K562 (cell line): ENCODE data around the gene C1orf21. TPM values are rescaled to one million over a fixed set of nuclear protein-coding genes. Genes with fewer than 3 reads are reported as not detected.

Experiments
- ATAC-seq: fragments of 200-7000 bp; cut with Tn5 transposase; 3 replicates; pipeline ENCODE4 v1.9.1; 2020; ENCODE audit warnings: moderate library complexity
- BruUV-seq: library from RNA; stranded (reverse); fragments of 400-500 nt; replicated peaks from 2 replicates; lab custom pipeline; 2021; lab: Mats Ljungman, UMichigan
- CTCF ChIA-PET: fragments of 300-600 bp; formaldehyde crosslinking; extraction: SDS; loops from one replicate; lab custom pipeline; 2021; ENCODE audit warnings: low intra/inter-chr PET ratio; lab: Yijun Ruan, JAX
- POLR2A ChIA-PET: fragments of 300-600, 350-650 bp; sonication (Branson Sonifier 250); formaldehyde crosslinking; extraction: SDS; loops from one replicate; lab custom pipeline; 2021; ENCODE audit warnings: antibody characterized with exemption, inconsistent platforms; lab: Yijun Ruan, JAX
- DNase-seq, 4 experiments: peaks; one replicate each; pipeline versions ENCODE4 v3.0.0 to v3.0.0-alpha.2; 2011 to 2018; ENCODE audit warnings: low spot score in 3 of 4, mixed read lengths in 3 of 4; ENCODE audit errors: extremely low read depth in 1 of 4
- FAIRE-seq: peaks from 2 replicates; lab custom pipeline; 2011; peaks lifted over from hg19 to GRCh38; lab: Jason Lieb, UNC
- H2AFZ ChIP-seq: 2 replicates; pipeline ENCODE4 v1.6.0; 2011; ENCODE audit warnings: low read depth, low read length, control low read depth, inconsistent platforms
- H3K27ac ChIP-seq: fragments of 200-600 bp; 3 replicates; pipeline ENCODE4 v1.8.0; 2011; ENCODE audit warnings: low read depth, mild to moderate bottlenecking, control low read depth, inconsistent platforms, low read length, moderate library complexity, mixed read lengths; ENCODE audit errors: extremely low read depth
- H3K27me3 ChIP-seq, 2 experiments: fragments of 300-600 bp in 1 of 2; 2 replicates in 1 of 2; 3 replicates in 1 of 2; pipeline versions ENCODE4 v1.6.0 to v1.8.0; 2011; ENCODE audit warnings: inconsistent platforms in 2 of 2, low read length in 2 of 2, mild to moderate bottlenecking in 1 of 2, mixed read lengths in 1 of 2, moderate library complexity in 1 of 2; ENCODE audit not compliant: control insufficient read depth in 2 of 2, insufficient read depth in 2 of 2
- H3K36me3 ChIP-seq: fragments of 300-600 bp; 3 replicates; pipeline ENCODE4 v1.8.0; 2011; ENCODE audit warnings: mild to moderate bottlenecking, low read length, inconsistent platforms; ENCODE audit not compliant: control insufficient read depth, insufficient read depth
- H3K4me1 ChIP-seq, 2 experiments: fragments of 200-600 bp in 1 of 2; replicated peaks in 1 of 2; 2 replicates in 1 of 2; 3 replicates in 1 of 2; pipeline versions ENCODE4 v1.5.1 to v1.8.0; 2011; ENCODE audit warnings: inconsistent platforms in 2 of 2, low read length in 2 of 2, mild to moderate bottlenecking in 1 of 2, mixed read lengths in 1 of 2, moderate library complexity in 1 of 2; ENCODE audit not compliant: control insufficient read depth in 2 of 2, insufficient read depth in 2 of 2
- H3K4me2 ChIP-seq: 2 replicates; pipeline ENCODE4 v1.6.1; 2011; ENCODE audit warnings: low read length, control low read depth, inconsistent platforms, mixed read lengths; ENCODE audit not compliant: insufficient read depth
- H3K4me3 ChIP-seq: fragments of 200-600 bp; sonication (generic), shearing (Covaris generic); 2 replicates; pipeline ENCODE4 v1.5.1; 2016; ENCODE audit warnings: control low read depth, inconsistent platforms
- H3K79me2 ChIP-seq: fragments of 200-600 bp; 3 replicates; pipeline ENCODE4 v1.8.0; 2011; ENCODE audit warnings: low read length, inconsistent platforms; ENCODE audit not compliant: control insufficient read depth, insufficient read depth
- H3K9ac ChIP-seq, 2 experiments: 2 replicates each; pipeline versions ENCODE4 v1.6.0 to v1.6.1; 2011; ENCODE audit warnings: low read depth in 2 of 2, low read length in 2 of 2, control low read depth in 1 of 2, inconsistent platforms in 1 of 2, mild to moderate bottlenecking in 1 of 2, mixed read lengths in 1 of 2; ENCODE audit not compliant: insufficient read depth in 1 of 2
- H3K9me1 ChIP-seq: one replicate; pipeline ENCODE4 v1.6.0; 2011; ENCODE audit warnings: inconsistent platforms, mild to moderate bottlenecking, low read length, moderate library complexity; ENCODE audit not compliant: control insufficient read depth, insufficient read depth
- H3K9me3 ChIP-seq: replicated peaks from 2 replicates; pipeline ENCODE4 v1.5.1; 2011; ENCODE audit warnings: low read depth, low read length, inconsistent platforms; ENCODE audit not compliant: control insufficient read depth, insufficient read depth
- H4K20me1 ChIP-seq: replicated peaks from 2 replicates; pipeline ENCODE4 v1.6.1; 2011; ENCODE audit warnings: low read length, inconsistent platforms, mixed read lengths; ENCODE audit not compliant: control insufficient read depth, insufficient read depth
- BRF2 ChIP-seq: IDR thresholded peaks from 3 replicates; pipeline ENCODE4 v1.6.1; 2011; ENCODE audit warnings: borderline replicate concordance, mild to moderate bottlenecking; ENCODE audit not compliant: insufficient read length, insufficient read depth
- DDX20 ChIP-seq: fragments of 450-650 bp; IDR thresholded peaks from 2 replicates; pipeline ENCODE4 v1.6.1; 2016; ENCODE audit warnings: missing genetic modification characterization, low read depth, mild to moderate bottlenecking, missing compliant biosample characterization, moderate library complexity
- DEAF1 ChIP-seq: fragments of 450-650 bp; formaldehyde crosslinking; IDR thresholded peaks from 2 replicates; pipeline ENCODE4 v1.4.0; 2020; ENCODE audit warnings: mild to moderate bottlenecking, moderate library complexity
- HNRNPUL1 ChIP-seq: fragments of 200-400 bp; formaldehyde crosslinking; IDR thresholded peaks from 2 replicates; pipeline ENCODE4 v1.6.1; 2017; ENCODE audit warnings: low read length
- KDM4B ChIP-seq, 2 experiments: fragments of 450-650 bp in 1 of 2; sonication (generic) in 1 of 2; IDR thresholded peaks; 2 replicates each; pipeline ENCODE4 v1.6.1; 2016 to 2017; ENCODE audit warnings: borderline replicate concordance in 2 of 2, antibody characterized with exemption in 1 of 2, low read depth in 1 of 2, mild to moderate bottlenecking in 1 of 2
- RBM39 ChIP-seq: fragments of 200-400 bp; formaldehyde crosslinking; optimal IDR thresholded peaks from 2 replicates; pipeline ENCODE3; 2018; ENCODE audit warnings: low read depth, low read length
- SREBF1 ChIP-seq: fragments of 150-350 bp; IDR thresholded peaks from 2 replicates; pipeline ENCODE4 v1.6.1; 2014; ENCODE audit warnings: antibody characterized with exemption, low read depth, low read length, borderline replicate concordance
- TAF1 ChIP-seq: IDR thresholded peaks from 2 replicates; pipeline ENCODE4 v1.6.1; 2011; ENCODE audit warnings: mild to moderate bottlenecking, low read length, moderate library complexity; ENCODE audit not compliant: insufficient read depth, control insufficient read depth, severe bottlenecking; ENCODE audit errors: extremely low read depth
- ZKSCAN8 ChIP-seq: fragments of 200-800 bp; sonication (Bioruptor generic); IDR thresholded peaks from 2 replicates; pipeline ENCODE4 v1.6.1; 2016; ENCODE audit warnings: missing genetic modification characterization, missing compliant biosample characterization
- ZNF23 ChIP-seq: fragments of 250-450 bp; sonication (Bioruptor Pico); IDR thresholded peaks from 2 replicates; pipeline ENCODE4 v1.4.0; 2020; ENCODE audit warnings: mild to moderate bottlenecking
- ZNF280B ChIP-seq: fragments of 250-450 bp; sonication (Bioruptor Pico); IDR thresholded peaks from 2 replicates; pipeline ENCODE4 v1.5.1; 2021; ENCODE audit warnings: mild to moderate bottlenecking
- ZNF695 ChIP-seq: fragments of 450-650 bp; formaldehyde crosslinking; IDR thresholded peaks from 2 replicates; pipeline ENCODE4 v1.4.0; 2020; ENCODE audit warnings: mild to moderate bottlenecking, moderate library complexity
- WGBS: fragments of 100-300 bp; shearing (Covaris generic); methylation state at CpG from one replicate; pipeline ENCODE4 v1.1.6; 2016; ENCODE audit warnings: low coverage, mixed read lengths; ENCODE audit not compliant: insufficient coverage; ENCODE audit errors: missing lambda C conversion rate; 5-methylcytosine and 5-hydroxymethylcytosine counted together
- in situ Hi-C: fragments of 300-500 bp; cut with MboI; formaldehyde crosslinking; loops from 4 replicates; pipeline ENCODE4 v1.15.0; 2018; ENCODE audit warnings: inconsistent platforms, mixed read lengths
- intact Hi-C: fragments of 100-400 bp; cut with micrococcal nuclease; formaldehyde crosslinking; loops from 2 replicates; pipeline ENCODE4 v1.14.2; 2022
- polyA plus RNA-seq, 8 experiments: library from polyadenylated mRNA; depleted of rRNA in 4 of 8; stranded (reverse) in 5 of 8; unstranded in 3 of 8; fragments of >200 nt; fragmentation: Nextera tagmentation in 2 of 8; fragmentation: Illumina TruSeq in 1 of 8; extraction: Ambion mirVana in 2 of 8; extraction: Trizol in 1 of 8; gene quantifications; 2 replicates each; pipeline versions ENCODE4 v1.2.1 to v1.2.3, GENCODE V29; 2011 to 2014; ENCODE audit warnings: inconsistent platforms in 1 of 8, missing spikeins in 1 of 8
- total RNA-seq, 7 experiments: library from RNA; depleted of rRNA in 6 of 7; stranded (reverse); fragments of >200 nt in 6 of 7; fragmentation: Illumina TruSeq in 2 of 7; extraction: Trizol in 2 of 7; gene quantifications; 2 replicates each; pipeline versions ENCODE4 v1.2.1 to v1.2.3, GENCODE V29; 2011 to 2021; ENCODE audit warnings: low replicate concordance in 1 of 7
- TF ChIP-seq, protein P1 (sequence below): sonication (generic); formaldehyde crosslinking; IDR thresholded peaks from 2 replicates; pipeline ENCODE4 v1.8.0; 2022; ENCODE audit warnings: mild to moderate bottlenecking, low read depth, missing genetic modification reagents
- TF ChIP-seq, protein P2 (sequence below): fragments of 450-650 bp; IDR thresholded peaks from 2 replicates; pipeline ENCODE4 v1.6.1; 2017; ENCODE audit warnings: mild to moderate bottlenecking, moderate library complexity

The C1orf21 gene
- total and polyA plus RNA-seq, 9 of the 15 experiments (the other 6 are each of a cell fraction or from before 2014, with no cell fraction given): under 0.01 to 0.31 (median 0.07) TPM

- no peaks in the 10 kb centered on the region for H3K9me1 ChIP-seq
- H3K4me2 ChIP-seq: no peak overlapping the region
- TF ChIP-seq ZNF695: no peak
- no peak for TF ChIP-seq ZNF280B (CRISPR knock-in tag)
- TF ChIP-seq ZNF23 (CRISPR knock-in tag): no peak
- no peak for TF ChIP-seq ZKSCAN8 (CRISPR knock-in tag)
- no peak for TF ChIP-seq TAF1
- TF ChIP-seq KDM4B (IDR thresholded peaks at IDR 0.05; ENCODE audit: borderline replicate concordance in 2 of 2, low read depth in 1 of 2): no peak
- TF ChIP-seq DEAF1: no peak
- TF ChIP-seq HNRNPUL1: no peak
- TF ChIP-seq BRF2: no peak
- no peak for TF ChIP-seq SREBF1
- TF ChIP-seq, protein P1, sequence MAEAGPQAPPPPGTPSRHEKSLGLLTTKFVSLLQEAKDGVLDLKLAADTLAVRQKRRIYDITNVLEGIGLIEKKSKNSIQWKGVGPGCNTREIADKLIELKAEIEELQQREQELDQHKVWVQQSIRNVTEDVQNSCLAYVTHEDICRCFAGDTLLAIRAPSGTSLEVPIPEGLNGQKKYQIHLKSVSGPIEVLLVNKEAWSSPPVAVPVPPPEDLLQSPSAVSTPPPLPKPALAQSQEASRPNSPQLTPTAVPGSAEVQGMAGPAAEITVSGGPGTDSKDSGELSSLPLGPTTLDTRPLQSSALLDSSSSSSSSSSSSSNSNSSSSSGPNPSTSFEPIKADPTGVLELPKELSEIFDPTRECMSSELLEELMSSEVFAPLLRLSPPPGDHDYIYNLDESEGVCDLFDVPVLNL (CRISPR knock-in tag): no peak
- no peak for TF ChIP-seq RBM39
- TF ChIP-seq DDX20: no peak
- TF ChIP-seq, protein P2, sequence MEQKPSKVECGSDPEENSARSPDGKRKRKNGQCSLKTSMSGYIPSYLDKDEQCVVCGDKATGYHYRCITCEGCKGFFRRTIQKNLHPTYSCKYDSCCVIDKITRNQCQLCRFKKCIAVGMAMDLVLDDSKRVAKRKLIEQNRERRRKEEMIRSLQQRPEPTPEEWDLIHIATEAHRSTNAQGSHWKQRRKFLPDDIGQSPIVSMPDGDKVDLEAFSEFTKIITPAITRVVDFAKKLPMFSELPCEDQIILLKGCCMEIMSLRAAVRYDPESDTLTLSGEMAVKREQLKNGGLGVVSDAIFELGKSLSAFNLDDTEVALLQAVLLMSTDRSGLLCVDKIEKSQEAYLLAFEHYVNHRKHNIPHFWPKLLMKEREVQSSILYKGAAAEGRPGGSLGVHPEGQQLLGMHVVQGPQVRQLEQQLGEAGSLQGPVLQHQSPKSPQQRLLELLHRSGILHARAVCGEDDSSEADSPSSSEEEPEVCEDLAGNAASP: no peak
- ChIA-PET POLR2A (no interaction called here), CTCF (interaction anchor here (0.6 kb wide), 1 partner anchor 1429 kb away, joined by 4 read pairs; no protein-coding TSS in a partner anchor)
- in situ Hi-C loops (no loop called here), intact Hi-C loops (no loop called here)
- 2% methylated on average over 6 of the region's 6 CpGs for whole genome bisulfite sequencing
- DNase-seq: no peak
- no TSS peak for BruUV-seq
- H3K9ac ChIP-seq: no peak overlapping the region
- H3K79me2 ChIP-seq: no peaks in the 10 kb centered on the region
- H2AFZ ChIP-seq: no peak overlapping the region
- H3K4me1 ChIP-seq: peaks cover 0 to 4% of the 10 kb centered on the region in 2 experiments; a peak in 3 of 5 replicates
- H3K27me3 ChIP-seq: peaks cover 18 to 21% of the 10 kb centered on the region in 2 experiments; a peak in 4 of 5 replicates
- H3K9me3 ChIP-seq: no peaks in the 10 kb centered on the region
- H3K36me3 ChIP-seq: no peaks in the 10 kb centered on the region
- H3K27ac ChIP-seq: no peak overlapping the region
- H3K4me3 ChIP-seq: no peak overlapping the region
- ATAC-seq: no peak
- no peaks in the 10 kb centered on the region for H4K20me1 ChIP-seq
- FAIRE-seq: no peak
These were observed 5.2 kb downstream of the C1orf21 start for GRCh38 chr1:184392067-184392466.
